GM21737 (cell line): Measurements from ENCODE around the gene AIG1.

Experiments
- ATAC-seq: cut with Tn5 transposase; IDR thresholded peaks from one replicate; pipeline ENCODE4 v1.9.1; 2021; ENCODE audit warnings: mild to moderate bottlenecking, moderate library complexity; ENCODE audit not compliant: unreplicated experiment

Gene AIG1

GRCh38 chr6:143192766-143193165, 132.1 kb downstream of the AIG1 start:
- ATAC-seq, result no peak

- ATAC-seq, result no peak
Observed at GRCh38 chr6:143193571-143194094, 132.9 kb downstream of the AIG1 start.

- no peak for ATAC-seq
Observed at GRCh38 chr6:143194095-143194589, 133.5 kb downstream of the AIG1 start.

GRCh38 chr6:143195349-143195845, 134.7 kb downstream of the AIG1 start:
- no peak for ATAC-seq

GRCh38 chr6:143196525-143197225, 136.0 kb downstream of the AIG1 start:
- ATAC-seq, result no peak

GRCh38 chr6:143197377-143197776, 136.7 kb downstream of the AIG1 start:
- ATAC-seq, result no peak

- no peak for ATAC-seq
Observed at GRCh38 chr6:143198312-143198711, 137.6 kb downstream of the AIG1 start.

- ATAC-seq, result no peak
Observed at GRCh38 chr6:143199291-143199690, 138.6 kb downstream of the AIG1 start.

- no peak for ATAC-seq
Observed at GRCh38 chr6:143200167-143200770, 139.6 kb downstream of the AIG1 start.

- no peak for ATAC-seq
Observed at GRCh38 chr6:143204045-143204444, 143.4 kb downstream of the AIG1 start.

- no peak for ATAC-seq
Observed at GRCh38 chr6:143205131-143205535, 144.4 kb downstream of the AIG1 start.

- no peak for ATAC-seq
Observed at GRCh38 chr6:143205585-143205984, 144.9 kb downstream of the AIG1 start.

- ATAC-seq, result no peak
Observed at GRCh38 chr6:143205991-143206390, 145.3 kb downstream of the AIG1 start.

GRCh38 chr6:143206550-143206949, 145.9 kb downstream of the AIG1 start:
- ATAC-seq, result no peak

- ATAC-seq, result no peak
Observed at GRCh38 chr6:143210420-143210819, 149.7 kb downstream of the AIG1 start.

GRCh38 chr6:143213859-143214376, 153.2 kb downstream of the AIG1 start:
- ATAC-seq, result no peak

- no peak for ATAC-seq
Observed at GRCh38 chr6:143215363-143215762, 154.7 kb downstream of the AIG1 start.

- no peak for ATAC-seq
Observed at GRCh38 chr6:143215771-143216170, 155.1 kb downstream of the AIG1 start.

GRCh38 chr6:143218233-143218632, 157.5 kb downstream of the AIG1 start:
- ATAC-seq, result no peak

- ATAC-seq, result no peak
Observed at GRCh38 chr6:143221698-143222097, 161.0 kb downstream of the AIG1 start.

- no peak for ATAC-seq
Observed at GRCh38 chr6:143222310-143222709, 161.6 kb downstream of the AIG1 start.

GRCh38 chr6:143222801-143223231, 162.1 kb downstream of the AIG1 start:
- ATAC-seq, result no peak
